ENCODE data around the gene MAPT. TPM values are rescaled to one million over a fixed set of nuclear protein-coding genes. Genes with fewer than 3 reads are reported as not detected.
"Not testable (repeated sequence)": the region's sequence is repeated elsewhere in the genome, so short reads cannot be mapped to it uniquely, and the experiment has no call there.

The MAPT gene
- total RNA-seq, 2 experiments from 2014 or later = 0.34 to 0.46 TPM

- POLR2A ChIA-PET = no interaction called here
Observed at GRCh38 chr17:46011711-46012505, 117.6 kb downstream of the MAPT start.

DNA sequence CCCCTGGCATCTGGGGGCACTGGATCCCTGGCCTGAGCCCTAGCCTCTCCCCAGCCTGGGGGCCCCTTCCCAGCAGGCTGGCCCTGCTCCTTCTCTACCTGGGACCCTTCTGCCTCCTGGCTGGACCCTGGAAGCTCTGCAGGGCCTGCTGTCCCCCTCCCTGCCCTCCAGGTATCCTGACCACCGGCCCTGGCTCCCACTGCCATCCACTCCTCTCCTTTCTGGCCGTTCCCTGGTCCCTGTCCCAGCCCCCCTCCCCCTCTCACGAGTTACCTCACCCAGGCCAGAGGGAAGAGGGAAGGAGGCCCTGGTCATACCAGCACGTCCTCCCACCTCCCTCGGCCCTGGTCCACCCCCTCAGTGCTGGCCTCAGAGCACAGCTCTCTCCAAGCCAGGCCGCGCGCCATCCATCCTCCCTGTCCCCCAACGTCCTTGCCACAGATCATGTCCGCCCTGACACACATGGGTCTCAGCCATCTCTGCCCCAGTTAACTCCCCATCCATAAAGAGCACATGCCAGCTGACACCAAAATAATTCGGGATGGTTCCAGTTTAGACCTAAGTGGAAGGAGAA lies 118.2 kb downstream of the MAPT start:
- CTCF ChIA-PET = no interaction called here

More at GRCh38 chr17:46011711-46012505, 117.6 kb downstream of the MAPT start:
- CTCF ChIA-PET = no interaction called here

DNA sequence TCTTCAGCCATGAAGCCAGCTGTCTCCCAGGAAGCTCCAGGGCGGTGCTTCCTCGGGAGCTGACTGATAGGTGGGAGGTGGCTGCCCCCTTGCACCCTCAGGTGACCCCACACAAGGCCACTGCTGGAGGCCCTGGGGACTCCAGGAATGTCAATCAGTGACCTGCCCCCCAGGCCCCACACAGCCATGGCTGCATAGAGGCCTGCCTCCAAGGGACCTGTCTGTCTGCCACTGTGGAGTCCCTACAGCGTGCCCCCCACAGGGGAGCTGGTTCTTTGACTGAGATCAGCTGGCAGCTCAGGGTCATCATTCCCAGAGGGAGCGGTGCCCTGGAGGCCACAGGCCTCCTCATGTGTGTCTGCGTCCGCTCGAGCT lies 118.8 kb downstream of the MAPT start:
- CTCF ChIA-PET = no interaction called here
- POLR2A ChIA-PET = no interaction called here

More for the DNA sequence above, 118.2 kb downstream of the MAPT start:
- POLR2A ChIA-PET = no interaction called here

DNA sequence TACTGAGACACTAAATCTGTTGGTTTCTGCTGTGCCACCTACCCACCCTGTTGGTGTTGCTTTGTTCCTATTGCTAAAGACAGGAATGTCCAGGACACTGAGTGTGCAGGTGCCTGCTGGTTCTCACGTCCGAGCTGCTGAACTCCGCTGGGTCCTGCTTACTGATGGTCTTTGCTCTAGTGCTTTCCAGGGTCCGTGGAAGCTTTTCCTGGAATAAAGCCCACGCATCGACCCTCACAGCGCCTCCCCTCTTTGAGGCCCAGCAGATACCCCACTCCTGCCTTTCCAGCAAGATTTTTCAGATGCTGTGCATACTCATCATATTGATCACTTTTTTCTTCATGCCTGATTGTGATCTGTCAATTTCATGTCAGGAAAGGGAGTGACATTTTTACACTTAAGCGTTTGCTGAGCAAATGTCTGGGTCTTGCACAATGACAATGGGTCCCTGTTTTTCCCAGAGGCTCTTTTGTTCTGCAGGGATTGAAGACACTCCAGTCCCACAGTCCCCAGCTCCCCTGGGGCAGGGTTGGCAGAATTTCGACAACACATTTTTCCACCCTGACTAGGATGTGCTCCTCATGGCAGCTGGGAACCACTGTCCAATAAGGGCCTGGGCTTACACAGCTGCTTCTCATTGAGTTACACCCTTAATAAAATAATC lies 119.3 kb downstream of the MAPT start:
- CTCF ChIA-PET = no interaction called here

GRCh38 chr17:46019408-46019925 lies 125.1 kb downstream of the MAPT start:
- CTCF ChIA-PET = interaction anchor here (0.7 to 1.2 kb wide), 2 partner anchors 15 to 18 kb away, joined by 3 to 4 read pairs; no protein-coding TSS in a partner anchor
- POLR2A ChIA-PET = not testable (repeated sequence)

More for the DNA sequence above, 119.3 kb downstream of the MAPT start:
- POLR2A ChIA-PET = interaction anchor here (0.7 kb wide), 1 partner anchor 179 kb away, joined by 3 read pairs; the partner anchor contains the start of gene KANSL1

DNA sequence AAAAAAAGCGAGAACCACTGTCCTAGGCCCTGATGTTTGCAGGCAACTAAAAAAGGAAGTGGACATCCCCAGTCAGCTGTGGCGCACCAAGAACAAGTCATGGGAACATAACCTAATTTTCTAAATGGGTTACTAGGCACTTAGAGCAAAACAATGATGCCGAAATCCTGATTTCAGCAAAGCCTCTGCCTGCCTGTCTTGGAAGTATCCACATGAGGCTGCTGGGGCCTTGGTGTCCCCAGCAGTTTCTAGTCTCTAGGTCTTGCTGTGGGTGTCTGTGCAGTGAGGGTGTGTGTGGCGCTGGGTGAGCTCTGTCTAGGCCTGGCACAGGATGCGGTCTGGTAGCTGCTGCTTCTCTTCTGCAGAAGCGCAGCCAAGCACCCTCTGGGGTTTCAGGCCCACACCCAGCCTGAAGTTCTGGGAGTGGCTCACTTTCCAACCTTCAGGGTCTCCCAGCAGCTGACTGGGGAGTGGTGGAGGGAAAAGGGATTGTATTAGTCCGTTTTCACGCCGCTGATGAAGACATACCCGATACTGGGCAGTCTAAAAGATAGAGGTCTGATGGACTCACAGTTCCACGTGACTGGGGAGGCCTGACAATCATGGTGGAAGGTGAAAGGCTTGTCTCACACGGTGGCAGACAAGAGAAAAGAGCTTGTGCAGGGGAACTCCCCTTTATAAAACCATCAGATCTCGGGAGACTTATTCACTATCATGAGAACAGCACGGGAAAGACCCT lies 125.8 kb downstream of the MAPT start:
- ChIA-PET CTCF (interaction anchor here (0.6 to 1.2 kb wide), 4 partner anchors 15 to 586 kb away, joined by 3 to 4 read pairs (median 3); no protein-coding TSS in a partner anchor), POLR2A (interaction anchor here (1.2 kb wide), 1 partner anchor 173 kb away, joined by 3 read pairs; the partner anchor contains the start of gene KANSL1)

- ChIA-PET CTCF (interaction anchor here (1.0 kb wide), 1 partner anchor 19 kb away, joined by 3 read pairs; no protein-coding TSS in a partner anchor), POLR2A (interaction anchor here (1.2 kb wide), 1 partner anchor 172 kb away, joined by 3 read pairs; the partner anchor contains the start of gene KANSL1)
Observed at GRCh38 chr17:46020998-46021397, 126.6 kb downstream of the MAPT start.

DNA sequence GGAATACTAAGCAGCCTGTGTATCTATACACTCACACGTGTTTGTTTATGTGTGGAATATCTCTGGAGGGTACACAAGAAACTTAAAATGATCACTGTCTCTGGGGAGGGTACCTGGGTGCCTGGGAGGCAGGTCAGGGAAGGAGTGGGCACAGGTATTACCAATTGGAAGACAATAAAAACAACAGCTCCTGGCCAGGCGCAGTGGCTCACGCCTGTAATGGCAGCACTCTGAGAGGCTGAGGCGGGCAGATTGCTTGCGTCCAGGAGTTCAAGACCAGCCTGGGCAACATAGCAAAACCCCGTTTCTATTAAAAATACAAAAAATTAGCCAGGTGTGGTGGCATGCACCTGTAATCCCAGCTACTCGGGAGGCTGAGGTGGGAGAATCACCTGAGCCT lies 129.0 kb downstream of the MAPT start:
- CTCF ChIA-PET = interaction anchor here (1.0 kb wide), 1 partner anchor 36 kb away, joined by 3 read pairs; no protein-coding TSS in a partner anchor
- POLR2A ChIA-PET = not testable (repeated sequence)

DNA sequence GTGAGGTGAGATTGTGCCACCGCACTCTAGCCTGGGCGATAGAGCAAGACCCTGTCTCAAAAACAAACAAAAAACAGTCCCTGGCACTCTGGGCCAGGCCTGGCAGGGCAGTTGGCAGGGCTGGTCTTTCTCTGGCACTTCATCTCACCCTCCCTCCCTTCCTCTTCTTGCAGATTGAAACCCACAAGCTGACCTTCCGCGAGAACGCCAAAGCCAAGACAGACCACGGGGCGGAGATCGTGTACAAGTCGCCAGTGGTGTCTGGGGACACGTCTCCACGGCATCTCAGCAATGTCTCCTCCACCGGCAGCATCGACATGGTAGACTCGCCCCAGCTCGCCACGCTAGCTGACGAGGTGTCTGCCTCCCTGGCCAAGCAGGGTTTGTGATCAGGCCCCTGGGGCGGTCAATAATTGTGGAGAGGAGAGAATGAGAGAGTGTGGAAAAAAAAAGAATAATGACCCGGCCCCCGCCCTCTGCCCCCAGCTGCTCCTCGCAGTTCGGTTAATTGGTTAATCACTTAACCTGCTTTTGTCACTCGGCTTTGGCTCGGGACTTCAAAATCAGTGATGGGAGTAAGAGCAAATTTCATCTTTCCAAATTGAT lies 129.5 kb downstream of the MAPT start:
- POLR2A ChIA-PET = no interaction called here
- CTCF ChIA-PET = interaction anchor here (1.0 kb wide), 1 partner anchor 35 kb away, joined by 3 read pairs; no protein-coding TSS in a partner anchor

DNA sequence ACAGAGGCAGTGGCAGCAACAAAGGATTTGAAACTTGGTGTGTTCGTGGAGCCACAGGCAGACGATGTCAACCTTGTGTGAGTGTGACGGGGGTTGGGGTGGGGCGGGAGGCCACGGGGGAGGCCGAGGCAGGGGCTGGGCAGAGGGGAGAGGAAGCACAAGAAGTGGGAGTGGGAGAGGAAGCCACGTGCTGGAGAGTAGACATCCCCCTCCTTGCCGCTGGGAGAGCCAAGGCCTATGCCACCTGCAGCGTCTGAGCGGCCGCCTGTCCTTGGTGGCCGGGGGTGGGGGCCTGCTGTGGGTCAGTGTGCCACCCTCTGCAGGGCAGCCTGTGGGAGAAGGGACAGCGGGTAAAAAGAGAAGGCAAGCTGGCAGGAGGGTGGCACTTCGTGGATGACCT lies 130.2 kb downstream of the MAPT start:
- CTCF ChIA-PET = no interaction called here

DNA sequence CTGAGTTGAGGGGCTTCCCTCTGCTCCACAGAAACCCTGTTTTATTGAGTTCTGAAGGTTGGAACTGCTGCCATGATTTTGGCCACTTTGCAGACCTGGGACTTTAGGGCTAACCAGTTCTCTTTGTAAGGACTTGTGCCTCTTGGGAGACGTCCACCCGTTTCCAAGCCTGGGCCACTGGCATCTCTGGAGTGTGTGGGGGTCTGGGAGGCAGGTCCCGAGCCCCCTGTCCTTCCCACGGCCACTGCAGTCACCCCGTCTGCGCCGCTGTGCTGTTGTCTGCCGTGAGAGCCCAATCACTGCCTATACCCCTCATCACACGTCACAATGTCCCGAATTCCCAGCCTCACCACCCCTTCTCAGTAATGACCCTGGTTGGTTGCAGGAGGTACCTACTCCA lies 130.7 kb downstream of the MAPT start:
- ChIA-PET POLR2A (no interaction called here), CTCF (no interaction called here)

More for the DNA sequence above, 130.2 kb downstream of the MAPT start:
- POLR2A ChIA-PET = no interaction called here

DNA sequence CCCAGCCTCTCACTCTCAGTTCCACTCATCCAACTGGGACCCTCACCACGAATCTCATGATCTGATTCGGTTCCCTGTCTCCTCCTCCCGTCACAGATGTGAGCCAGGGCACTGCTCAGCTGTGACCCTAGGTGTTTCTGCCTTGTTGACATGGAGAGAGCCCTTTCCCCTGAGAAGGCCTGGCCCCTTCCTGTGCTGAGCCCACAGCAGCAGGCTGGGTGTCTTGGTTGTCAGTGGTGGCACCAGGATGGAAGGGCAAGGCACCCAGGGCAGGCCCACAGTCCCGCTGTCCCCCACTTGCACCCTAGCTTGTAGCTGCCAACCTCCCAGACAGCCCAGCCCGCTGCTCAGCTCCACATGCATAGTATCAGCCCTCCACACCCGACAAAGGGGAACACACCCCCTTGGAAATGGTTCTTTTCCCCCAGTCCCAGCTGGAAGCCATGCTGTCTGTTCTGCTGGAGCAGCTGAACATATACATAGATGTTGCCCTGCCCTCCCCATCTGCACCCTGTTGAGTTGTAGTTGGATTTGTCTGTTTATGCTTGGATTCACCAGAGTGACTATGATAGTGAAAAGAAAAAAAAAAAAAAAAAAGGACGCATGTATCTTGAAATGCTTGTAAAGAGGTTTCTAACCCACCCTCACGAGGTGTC lies 131.3 kb downstream of the MAPT start:
- POLR2A ChIA-PET = interaction anchor here (1.2 kb wide), 1 partner anchor 120 kb away, joined by 3 read pairs; no protein-coding TSS in a partner anchor
- CTCF ChIA-PET = no interaction called here

DNA sequence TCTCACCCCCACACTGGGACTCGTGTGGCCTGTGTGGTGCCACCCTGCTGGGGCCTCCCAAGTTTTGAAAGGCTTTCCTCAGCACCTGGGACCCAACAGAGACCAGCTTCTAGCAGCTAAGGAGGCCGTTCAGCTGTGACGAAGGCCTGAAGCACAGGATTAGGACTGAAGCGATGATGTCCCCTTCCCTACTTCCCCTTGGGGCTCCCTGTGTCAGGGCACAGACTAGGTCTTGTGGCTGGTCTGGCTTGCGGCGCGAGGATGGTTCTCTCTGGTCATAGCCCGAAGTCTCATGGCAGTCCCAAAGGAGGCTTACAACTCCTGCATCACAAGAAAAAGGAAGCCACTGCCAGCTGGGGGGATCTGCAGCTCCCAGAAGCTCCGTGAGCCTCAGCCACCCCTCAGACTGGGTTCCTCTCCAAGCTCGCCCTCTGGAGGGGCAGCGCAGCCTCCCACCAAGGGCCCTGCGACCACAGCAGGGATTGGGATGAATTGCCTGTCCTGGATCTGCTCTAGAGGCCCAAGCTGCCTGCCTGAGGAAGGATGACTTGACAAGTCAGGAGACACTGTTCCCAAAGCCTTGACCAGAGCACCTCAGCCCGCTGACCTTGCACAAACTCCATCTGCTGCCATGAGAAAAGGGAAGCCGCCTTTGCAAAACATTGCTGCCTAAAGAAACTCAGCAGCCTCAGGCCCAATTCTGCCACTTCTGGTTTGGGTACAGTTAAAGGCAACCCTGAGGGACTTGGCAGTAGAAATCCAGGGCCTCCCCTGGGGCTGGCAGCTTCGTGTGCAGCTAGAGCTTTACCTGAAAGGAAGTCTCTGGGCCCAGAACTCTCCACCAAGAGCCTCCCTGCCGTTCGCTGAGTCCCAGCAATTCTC lies 132.1 kb downstream of the MAPT start:
- ChIA-PET POLR2A (interaction anchor here (1.2 kb wide), 1 partner anchor 120 kb away, joined by 3 read pairs; no protein-coding TSS in a partner anchor), CTCF (no interaction called here)

DNA sequence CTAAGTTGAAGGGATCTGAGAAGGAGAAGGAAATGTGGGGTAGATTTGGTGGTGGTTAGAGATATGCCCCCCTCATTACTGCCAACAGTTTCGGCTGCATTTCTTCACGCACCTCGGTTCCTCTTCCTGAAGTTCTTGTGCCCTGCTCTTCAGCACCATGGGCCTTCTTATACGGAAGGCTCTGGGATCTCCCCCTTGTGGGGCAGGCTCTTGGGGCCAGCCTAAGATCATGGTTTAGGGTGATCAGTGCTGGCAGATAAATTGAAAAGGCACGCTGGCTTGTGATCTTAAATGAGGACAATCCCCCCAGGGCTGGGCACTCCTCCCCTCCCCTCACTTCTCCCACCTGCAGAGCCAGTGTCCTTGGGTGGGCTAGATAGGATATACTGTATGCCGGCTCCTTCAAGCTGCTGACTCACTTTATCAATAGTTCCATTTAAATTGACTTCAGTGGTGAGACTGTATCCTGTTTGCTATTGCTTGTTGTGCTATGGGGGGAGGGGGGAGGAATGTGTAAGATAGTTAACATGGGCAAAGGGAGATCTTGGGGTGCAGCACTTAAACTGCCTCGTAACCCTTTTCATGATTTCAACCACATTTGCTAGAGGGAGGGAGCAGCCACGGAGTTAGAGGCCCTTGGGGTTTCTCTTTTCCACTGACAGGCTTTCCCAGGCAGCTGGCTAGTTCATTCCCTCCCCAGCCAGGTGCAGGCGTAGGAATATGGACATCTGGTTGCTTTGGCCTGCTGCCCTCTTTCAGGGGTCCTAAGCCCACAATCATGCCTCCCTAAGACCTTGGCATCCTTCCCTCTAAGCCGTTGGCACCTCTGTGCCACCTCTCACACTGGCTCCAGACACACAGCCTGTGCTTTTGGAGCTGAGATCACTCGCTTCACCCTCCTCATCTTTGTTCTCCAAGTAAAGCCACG lies 133.0 kb downstream of the MAPT start:
- CTCF ChIA-PET = no interaction called here
- POLR2A ChIA-PET = no interaction called here

DNA sequence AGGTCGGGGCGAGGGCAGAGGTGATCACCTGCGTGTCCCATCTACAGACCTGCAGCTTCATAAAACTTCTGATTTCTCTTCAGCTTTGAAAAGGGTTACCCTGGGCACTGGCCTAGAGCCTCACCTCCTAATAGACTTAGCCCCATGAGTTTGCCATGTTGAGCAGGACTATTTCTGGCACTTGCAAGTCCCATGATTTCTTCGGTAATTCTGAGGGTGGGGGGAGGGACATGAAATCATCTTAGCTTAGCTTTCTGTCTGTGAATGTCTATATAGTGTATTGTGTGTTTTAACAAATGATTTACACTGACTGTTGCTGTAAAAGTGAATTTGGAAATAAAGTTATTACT lies 133.6 kb downstream of the MAPT start:
- POLR2A ChIA-PET = no interaction called here

GRCh38 chr17:46028374-46028773 lies 134.0 kb downstream of the MAPT start:
- CTCF ChIA-PET = no interaction called here
- POLR2A ChIA-PET = no interaction called here

More for the DNA sequence above, 133.6 kb downstream of the MAPT start:
- CTCF ChIA-PET = no interaction called here

All from activated CD8-positive, alpha-beta memory T cell treated with anti-CD3 and anti-CD28 coated beads for 36 hours (primary cell).